Loucy (cell line): Measurements from ENCODE around the gene SMC4.

Source experiments
- EZH2phosphoT487 ChIP-seq: fragments of 200-600 bp; IDR thresholded peaks from 2 replicates; pipeline ENCODE4 v1.6.1; 2018; ENCODE audit warnings: antibody characterized with exemption, mild to moderate bottlenecking, moderate library complexity, borderline replicate concordance
- TF ChIP-seq, protein P1 (sequence below): fragments of 200-600 bp; sonication (generic); conservative IDR thresholded peaks from 2 replicates; pipeline ENCODE4 v1.5.1; 2014; ENCODE audit warnings: mild to moderate bottlenecking, antibody characterized with exemption, low read length

DNA sequence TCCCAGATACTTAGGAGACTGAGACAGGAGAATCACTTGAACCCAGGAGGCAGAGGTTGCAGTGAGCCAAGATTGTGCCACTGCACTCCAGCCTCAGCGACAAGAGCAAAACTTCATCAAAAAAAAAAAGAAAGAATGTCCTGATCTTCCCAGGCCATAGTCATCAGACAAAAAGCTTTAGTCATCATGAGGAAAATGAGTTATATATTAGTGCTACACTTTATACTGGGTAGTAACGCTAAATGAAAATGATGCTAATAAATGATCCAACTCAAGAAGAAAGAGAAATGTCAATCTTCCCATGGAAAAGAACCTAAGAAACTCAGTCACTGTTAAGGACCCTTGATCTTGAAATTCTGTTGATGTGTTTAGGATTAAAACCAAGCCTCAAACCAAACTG lies 76.4 kb downstream of the SMC4 start:
- TF ChIP-seq, protein P1, sequence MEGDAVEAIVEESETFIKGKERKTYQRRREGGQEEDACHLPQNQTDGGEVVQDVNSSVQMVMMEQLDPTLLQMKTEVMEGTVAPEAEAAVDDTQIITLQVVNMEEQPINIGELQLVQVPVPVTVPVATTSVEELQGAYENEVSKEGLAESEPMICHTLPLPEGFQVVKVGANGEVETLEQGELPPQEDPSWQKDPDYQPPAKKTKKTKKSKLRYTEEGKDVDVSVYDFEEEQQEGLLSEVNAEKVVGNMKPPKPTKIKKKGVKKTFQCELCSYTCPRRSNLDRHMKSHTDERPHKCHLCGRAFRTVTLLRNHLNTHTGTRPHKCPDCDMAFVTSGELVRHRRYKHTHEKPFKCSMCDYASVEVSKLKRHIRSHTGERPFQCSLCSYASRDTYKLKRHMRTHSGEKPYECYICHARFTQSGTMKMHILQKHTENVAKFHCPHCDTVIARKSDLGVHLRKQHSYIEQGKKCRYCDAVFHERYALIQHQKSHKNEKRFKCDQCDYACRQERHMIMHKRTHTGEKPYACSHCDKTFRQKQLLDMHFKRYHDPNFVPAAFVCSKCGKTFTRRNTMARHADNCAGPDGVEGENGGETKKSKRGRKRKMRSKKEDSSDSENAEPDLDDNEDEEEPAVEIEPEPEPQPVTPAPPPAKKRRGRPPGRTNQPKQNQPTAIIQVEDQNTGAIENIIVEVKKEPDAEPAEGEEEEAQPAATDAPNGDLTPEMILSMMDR, result no peak
- no peak for TF ChIP-seq EZH2phosphoT487
